Measurements from ENCODE around the gene NR1D2. TPM values are rescaled to one million over a fixed set of nuclear protein-coding genes. Genes with fewer than 3 reads are reported as not detected.

Gene NR1D2
- total and polyA plus RNA-seq, 2 experiments from 2014 or later: 6.6 to 20.7 TPM

DNA sequence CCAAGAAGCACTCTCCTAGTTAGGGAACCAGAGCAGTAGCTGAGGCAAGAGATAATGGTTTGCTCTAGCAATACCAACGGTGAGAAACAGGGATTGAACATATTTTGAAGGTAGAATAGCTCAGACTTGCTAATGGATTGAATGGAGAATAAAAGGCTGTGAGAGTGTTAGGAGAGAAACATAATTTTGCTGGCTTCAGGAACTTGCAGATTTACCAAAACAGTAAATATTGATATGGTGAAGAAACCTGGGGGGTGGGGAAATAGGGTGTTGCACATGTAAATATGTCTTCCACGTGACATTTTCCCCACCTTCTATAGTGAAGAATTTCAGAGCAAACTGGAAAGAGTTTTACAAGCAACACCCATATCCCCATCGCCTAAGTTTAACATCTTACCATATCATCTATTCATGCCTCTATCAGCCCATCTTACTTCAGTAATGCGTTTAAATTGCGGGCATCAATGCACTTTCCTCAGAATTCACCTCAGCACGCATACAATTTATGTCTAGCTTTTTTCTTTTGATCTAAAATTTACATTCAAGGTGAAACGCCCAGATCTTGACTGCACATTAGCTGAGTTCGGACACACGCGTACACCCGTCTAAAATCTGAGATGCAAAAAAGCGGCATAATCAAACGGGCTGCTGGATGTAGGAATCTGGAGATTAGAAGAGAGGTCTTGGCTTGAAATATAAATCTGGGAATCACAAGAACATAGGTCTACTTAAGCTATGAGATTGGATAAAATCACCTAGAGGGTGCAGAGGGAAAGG, 891 bp upstream of the NR1D2 start:
- H2AFZ ChIP-seq: peak overlapping the region; percentile 84
- peaks cover 9% of the 10 kb centered on the region; the same call in 1 of the 2 replicates for H3K27me3 ChIP-seq (ENCODE audit: insufficient read depth)
- peaks cover 25% of the 10 kb centered on the region for H3K4me1 ChIP-seq (ENCODE audit: insufficient read depth)
- Mint-ChIP-seq H3K9me3 (no peaks in the 10 kb centered on the region), H3K4me3 (peak overlapping the region; percentile 88), H3K4me1 (peaks cover 25% of the 10 kb centered on the region), H3K27me3 (ENCODE audit: insufficient read depth, low read depth, poor library complexity) (peaks cover 6% of the 10 kb centered on the region), H3K27ac (peak overlapping the region; percentile 91), H3K36me3 (ENCODE audit: low read depth) (peaks cover 5% of the 10 kb centered on the region)
- peak overlapping the region; percentile 100 for H3K4me2 ChIP-seq
- H3K27ac ChIP-seq (ENCODE audit: low read depth): peak overlapping the region; percentile 98
- no peaks in the 10 kb centered on the region for H3K36me3 ChIP-seq (ENCODE audit: insufficient read depth)
- H3K4me3 ChIP-seq: peak overlapping the region; percentile 99
- TF ChIP-seq STAT1 (IDR thresholded peaks at IDR 0.05; ENCODE audit: unreplicated experiment): no peak
- TF ChIP-seq, protein P1, sequence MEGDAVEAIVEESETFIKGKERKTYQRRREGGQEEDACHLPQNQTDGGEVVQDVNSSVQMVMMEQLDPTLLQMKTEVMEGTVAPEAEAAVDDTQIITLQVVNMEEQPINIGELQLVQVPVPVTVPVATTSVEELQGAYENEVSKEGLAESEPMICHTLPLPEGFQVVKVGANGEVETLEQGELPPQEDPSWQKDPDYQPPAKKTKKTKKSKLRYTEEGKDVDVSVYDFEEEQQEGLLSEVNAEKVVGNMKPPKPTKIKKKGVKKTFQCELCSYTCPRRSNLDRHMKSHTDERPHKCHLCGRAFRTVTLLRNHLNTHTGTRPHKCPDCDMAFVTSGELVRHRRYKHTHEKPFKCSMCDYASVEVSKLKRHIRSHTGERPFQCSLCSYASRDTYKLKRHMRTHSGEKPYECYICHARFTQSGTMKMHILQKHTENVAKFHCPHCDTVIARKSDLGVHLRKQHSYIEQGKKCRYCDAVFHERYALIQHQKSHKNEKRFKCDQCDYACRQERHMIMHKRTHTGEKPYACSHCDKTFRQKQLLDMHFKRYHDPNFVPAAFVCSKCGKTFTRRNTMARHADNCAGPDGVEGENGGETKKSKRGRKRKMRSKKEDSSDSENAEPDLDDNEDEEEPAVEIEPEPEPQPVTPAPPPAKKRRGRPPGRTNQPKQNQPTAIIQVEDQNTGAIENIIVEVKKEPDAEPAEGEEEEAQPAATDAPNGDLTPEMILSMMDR (conservative IDR thresholded peaks at IDR 0.05; ENCODE audit: low read depth in 2 of 2): no peak
- TF ChIP-seq, protein P2, sequence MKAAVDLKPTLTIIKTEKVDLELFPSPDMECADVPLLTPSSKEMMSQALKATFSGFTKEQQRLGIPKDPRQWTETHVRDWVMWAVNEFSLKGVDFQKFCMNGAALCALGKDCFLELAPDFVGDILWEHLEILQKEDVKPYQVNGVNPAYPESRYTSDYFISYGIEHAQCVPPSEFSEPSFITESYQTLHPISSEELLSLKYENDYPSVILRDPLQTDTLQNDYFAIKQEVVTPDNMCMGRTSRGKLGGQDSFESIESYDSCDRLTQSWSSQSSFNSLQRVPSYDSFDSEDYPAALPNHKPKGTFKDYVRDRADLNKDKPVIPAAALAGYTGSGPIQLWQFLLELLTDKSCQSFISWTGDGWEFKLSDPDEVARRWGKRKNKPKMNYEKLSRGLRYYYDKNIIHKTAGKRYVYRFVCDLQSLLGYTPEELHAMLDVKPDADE (IDR thresholded peaks at IDR 0.05): no peak
- no peak for TF ChIP-seq CREB1 (CRISPR knock-in tag; IDR thresholded peaks at IDR 0.05; ENCODE audit: low read depth)
- TF ChIP-seq ZNF331 (CRISPR knock-in tag; IDR thresholded peaks at IDR 0.05; ENCODE audit: low read depth): no peak
- no peak for TF ChIP-seq EZH2 (IDR thresholded peaks at IDR 0.05; ENCODE audit: low read depth, unreplicated experiment)
- TF ChIP-seq EZH2phosphoT487 (IDR thresholded peaks at IDR 0.05; ENCODE audit: unreplicated experiment): no peak
- TF ChIP-seq, protein P3, sequence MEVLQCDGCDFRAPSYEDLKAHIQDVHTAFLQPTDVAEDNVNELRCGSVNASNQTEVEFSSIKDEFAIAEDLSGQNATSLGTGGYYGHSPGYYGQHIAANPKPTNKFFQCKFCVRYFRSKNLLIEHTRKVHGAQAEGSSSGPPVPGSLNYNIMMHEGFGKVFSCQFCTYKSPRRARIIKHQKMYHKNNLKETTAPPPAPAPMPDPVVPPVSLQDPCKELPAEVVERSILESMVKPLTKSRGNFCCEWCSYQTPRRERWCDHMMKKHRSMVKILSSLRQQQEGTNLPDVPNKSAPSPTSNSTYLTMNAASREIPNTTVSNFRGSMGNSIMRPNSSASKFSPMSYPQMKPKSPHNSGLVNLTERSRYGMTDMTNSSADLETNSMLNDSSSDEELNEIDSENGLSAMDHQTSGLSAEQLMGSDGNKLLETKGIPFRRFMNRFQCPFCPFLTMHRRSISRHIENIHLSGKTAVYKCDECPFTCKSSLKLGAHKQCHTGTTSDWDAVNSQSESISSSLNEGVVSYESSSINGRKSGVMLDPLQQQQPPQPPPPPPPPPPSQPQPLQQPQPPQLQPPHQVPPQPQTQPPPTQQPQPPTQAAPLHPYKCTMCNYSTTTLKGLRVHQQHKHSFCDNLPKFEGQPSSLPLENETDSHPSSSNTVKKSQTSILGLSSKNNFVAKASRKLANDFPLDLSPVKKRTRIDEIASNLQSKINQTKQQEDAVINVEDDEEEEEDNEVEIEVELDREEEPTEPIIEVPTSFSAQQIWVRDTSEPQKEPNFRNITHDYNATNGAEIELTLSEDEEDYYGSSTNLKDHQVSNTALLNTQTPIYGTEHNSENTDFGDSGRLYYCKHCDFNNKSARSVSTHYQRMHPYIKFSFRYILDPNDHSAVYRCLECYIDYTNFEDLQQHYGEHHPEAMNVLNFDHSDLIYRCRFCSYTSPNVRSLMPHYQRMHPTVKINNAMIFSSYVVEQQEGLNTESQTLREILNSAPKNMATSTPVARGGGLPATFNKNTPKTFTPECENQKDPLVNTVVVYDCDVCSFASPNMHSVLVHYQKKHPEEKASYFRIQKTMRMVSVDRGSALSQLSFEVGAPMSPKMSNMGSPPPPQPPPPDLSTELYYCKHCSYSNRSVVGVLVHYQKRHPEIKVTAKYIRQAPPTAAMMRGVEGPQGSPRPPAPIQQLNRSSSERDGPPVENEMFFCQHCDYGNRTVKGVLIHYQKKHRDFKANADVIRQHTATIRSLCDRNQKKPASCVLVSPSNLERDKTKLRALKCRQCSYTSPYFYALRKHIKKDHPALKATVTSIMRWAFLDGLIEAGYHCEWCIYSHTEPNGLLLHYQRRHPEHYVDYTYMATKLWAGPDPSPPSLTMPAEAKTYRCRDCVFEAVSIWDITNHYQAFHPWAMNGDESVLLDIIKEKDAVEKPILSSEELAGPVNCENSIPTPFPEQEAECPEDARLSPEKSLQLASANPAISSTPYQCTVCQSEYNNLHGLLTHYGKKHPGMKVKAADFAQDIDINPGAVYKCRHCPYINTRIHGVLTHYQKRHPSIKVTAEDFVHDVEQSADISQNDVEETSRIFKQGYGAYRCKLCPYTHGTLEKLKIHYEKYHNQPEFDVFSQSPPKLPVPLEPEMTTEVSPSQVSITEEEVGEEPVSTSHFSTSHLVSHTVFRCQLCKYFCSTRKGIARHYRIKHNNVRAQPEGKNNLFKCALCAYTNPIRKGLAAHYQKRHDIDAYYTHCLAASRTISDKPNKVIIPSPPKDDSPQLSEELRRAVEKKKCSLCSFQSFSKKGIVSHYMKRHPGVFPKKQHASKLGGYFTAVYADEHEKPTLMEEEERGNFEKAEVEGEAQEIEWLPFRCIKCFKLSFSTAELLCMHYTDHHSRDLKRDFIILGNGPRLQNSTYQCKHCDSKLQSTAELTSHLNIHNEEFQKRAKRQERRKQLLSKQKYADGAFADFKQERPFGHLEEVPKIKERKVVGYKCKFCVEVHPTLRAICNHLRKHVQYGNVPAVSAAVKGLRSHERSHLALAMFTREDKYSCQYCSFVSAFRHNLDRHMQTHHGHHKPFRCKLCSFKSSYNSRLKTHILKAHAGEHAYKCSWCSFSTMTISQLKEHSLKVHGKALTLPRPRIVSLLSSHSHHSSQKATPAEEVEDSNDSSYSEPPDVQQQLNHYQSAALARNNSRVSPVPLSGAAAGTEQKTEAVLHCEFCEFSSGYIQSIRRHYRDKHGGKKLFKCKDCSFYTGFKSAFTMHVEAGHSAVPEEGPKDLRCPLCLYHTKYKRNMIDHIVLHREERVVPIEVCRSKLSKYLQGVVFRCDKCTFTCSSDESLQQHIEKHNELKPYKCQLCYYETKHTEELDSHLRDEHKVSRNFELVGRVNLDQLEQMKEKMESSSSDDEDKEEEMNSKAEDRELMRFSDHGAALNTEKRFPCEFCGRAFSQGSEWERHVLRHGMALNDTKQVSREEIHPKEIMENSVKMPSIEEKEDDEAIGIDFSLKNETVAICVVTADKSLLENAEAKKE (CRISPR knock-in tag; IDR thresholded peaks at IDR 0.05): no peak
- no peak for TF ChIP-seq POLR2AphosphoS5 (IDR thresholded peaks at IDR 0.05; ENCODE audit: low read depth)
- TF ChIP-seq, protein P4, sequence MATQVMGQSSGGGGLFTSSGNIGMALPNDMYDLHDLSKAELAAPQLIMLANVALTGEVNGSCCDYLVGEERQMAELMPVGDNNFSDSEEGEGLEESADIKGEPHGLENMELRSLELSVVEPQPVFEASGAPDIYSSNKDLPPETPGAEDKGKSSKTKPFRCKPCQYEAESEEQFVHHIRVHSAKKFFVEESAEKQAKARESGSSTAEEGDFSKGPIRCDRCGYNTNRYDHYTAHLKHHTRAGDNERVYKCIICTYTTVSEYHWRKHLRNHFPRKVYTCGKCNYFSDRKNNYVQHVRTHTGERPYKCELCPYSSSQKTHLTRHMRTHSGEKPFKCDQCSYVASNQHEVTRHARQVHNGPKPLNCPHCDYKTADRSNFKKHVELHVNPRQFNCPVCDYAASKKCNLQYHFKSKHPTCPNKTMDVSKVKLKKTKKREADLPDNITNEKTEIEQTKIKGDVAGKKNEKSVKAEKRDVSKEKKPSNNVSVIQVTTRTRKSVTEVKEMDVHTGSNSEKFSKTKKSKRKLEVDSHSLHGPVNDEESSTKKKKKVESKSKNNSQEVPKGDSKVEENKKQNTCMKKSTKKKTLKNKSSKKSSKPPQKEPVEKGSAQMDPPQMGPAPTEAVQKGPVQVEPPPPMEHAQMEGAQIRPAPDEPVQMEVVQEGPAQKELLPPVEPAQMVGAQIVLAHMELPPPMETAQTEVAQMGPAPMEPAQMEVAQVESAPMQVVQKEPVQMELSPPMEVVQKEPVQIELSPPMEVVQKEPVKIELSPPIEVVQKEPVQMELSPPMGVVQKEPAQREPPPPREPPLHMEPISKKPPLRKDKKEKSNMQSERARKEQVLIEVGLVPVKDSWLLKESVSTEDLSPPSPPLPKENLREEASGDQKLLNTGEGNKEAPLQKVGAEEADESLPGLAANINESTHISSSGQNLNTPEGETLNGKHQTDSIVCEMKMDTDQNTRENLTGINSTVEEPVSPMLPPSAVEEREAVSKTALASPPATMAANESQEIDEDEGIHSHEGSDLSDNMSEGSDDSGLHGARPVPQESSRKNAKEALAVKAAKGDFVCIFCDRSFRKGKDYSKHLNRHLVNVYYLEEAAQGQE (IDR thresholded peaks at IDR 0.05; ENCODE audit: unreplicated experiment): no peak
- TF ChIP-seq NANOG (IDR thresholded peaks at IDR 0.05; ENCODE audit: borderline replicate concordance): no peak
- no peak for TF ChIP-seq JUNB (IDR thresholded peaks at IDR 0.05; ENCODE audit: unreplicated experiment)
- no peak for TF ChIP-seq ZNF114 (CRISPR knock-in tag; IDR thresholded peaks at IDR 0.05)
- H3F3A ChIP-seq (replicated peaks; ENCODE audit: low read depth): 0 out of 2 replicates have a peak, but pooled peaks cover 3% of the 10 kb centered on the region
- DNase-seq (ENCODE audit: low spot score) (no peak), ATAC-seq (no peak)
- no peaks in the 10 kb centered on the region for H4K20me1 ChIP-seq (replicated peaks; ENCODE audit: insufficient read depth)
- H3K79me2 ChIP-seq (replicated peaks; ENCODE audit: insufficient read depth): peaks cover 28% of the 10 kb centered on the region
- H3K9me2 ChIP-seq (ENCODE audit: insufficient read depth): no peaks in the 10 kb centered on the region
